GM19372 (cell line): Measurements from ENCODE around the gene HUNK.
"Not testable (repeated sequence)": the region's sequence is repeated elsewhere in the genome, so short reads cannot be mapped to it uniquely, and the experiment has no call there.

Experiments
- ATAC-seq: cut with Tn5 transposase; IDR thresholded peaks from one replicate; pipeline ENCODE4 v1.9.1; 2021; ENCODE audit warnings: mild to moderate bottlenecking, low read depth, moderate library complexity; ENCODE audit not compliant: unreplicated experiment

Gene HUNK

DNA sequence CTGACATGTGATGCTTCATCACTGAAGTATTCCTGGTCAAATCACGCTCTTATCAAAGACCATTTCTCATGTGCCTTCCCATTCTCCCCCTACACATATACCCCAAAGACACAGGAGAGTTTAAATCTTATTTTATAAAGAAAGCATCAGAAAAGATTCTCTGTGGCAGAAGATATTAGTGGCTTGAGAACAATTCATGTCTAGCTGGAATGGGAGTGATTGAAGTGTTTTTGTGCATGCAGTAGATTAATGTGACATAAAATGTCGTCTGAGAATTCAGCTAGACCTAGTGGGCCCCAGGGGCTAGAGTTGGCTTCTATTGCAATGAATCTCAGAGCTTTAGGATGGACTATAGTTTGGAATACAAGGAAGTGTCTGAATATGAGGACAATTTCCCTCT is 163.9 kb downstream of the HUNK start:
- ATAC-seq = no peak

DNA sequence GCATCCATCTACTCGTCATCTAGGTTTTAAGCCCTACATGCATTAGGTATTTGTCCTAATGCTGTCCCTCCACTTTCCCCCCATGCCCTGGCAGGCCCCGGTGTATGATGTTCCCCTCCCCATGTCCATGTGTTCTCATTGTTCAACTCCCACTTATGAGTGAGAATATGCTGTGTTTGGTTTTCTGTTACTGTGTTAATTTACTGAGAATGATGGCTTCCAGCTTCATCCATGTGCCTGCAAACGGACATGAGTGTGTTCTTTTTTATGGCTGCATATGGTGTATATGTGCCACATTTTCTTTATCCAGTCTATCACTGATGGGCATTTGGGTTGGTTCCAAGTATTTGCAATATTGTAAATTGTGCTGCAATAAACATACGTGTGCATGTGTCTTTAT is 165.9 kb downstream of the HUNK start:
- not testable (repeated sequence) for ATAC-seq

DNA sequence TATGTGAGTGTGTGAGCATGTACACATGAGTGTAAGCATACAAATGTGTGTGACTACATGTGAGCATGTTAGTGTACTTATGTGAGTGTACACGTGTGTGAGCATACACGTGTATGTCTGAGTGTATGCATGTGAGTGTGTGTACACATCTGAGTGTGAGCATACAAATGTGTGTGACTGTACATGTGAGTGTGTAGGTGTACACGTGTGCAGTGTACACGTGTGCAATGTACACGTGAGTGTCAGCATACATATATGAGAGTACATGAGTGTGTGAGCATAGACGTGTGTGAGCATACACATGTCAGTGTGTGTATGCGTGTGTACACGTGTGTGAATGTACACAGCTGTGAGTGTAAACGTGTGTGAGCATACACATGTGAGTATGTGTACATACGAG is 170.6 kb downstream of the HUNK start:
- no peak for ATAC-seq

DNA sequence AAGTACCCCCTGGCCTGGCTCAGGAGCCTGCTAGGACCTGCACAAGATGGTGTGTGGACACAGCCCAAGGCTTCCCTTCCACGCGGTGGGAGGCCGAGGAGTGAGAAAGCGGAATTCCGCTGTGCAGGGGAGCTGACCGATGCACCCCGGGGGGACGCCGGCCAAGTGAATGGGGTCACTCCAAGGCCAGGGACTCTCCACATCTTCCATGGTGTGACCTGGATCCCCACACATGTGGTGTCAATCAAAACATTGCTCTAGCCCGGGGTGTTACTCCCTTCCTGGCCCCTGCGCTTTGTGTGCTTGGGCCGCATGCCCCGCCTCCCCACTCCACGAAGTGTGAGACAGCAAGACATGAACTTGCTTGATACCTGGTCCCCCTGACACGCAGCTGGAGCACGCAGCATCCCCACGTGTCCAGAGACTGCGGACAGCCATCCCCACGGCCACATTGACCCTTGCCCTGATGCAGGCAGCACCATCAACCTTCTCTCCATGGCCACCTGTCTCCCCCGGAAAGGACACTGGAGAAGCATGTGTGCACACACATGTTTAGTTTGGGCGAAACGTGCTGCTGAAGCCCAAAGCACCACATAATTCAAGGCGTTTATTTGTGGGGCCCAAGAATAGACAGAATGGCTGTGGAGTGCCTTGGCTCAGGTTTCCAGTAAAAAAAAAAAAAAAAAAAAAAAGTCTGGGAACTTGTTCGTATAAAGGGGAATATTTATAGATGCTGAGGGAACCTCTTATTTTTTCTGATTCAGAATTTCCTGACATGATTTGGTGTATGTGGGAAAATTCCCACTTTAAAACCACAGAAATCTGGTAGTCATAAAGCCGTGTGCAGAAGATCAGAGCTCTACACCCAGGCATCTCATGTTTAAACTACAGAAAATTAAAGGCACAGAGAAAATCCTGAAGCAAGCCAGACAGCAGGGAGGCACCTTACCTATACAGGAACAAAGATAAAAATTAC is 171.7 kb downstream of the HUNK start:
- ATAC-seq = no peak

DNA sequence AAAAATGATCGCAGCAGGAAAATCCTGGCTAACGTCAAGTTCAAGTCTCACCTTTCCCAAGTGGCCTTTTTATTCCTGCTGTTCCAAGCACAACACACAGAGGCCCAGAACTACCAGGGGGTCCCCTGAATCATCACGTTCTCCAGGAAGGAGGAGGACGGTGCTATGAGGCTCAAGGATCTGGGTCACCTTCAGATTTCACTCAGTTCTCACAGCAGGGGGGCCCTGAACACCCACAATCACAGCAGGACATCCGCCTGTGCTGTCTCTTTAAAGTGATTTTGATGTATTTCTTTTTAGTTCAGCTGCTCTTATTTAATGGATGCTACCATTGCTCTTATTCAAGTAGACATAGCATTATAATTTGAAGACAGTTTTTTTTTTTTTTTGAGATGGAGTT is 173.4 kb downstream of the HUNK start:
- no peak for ATAC-seq

DNA sequence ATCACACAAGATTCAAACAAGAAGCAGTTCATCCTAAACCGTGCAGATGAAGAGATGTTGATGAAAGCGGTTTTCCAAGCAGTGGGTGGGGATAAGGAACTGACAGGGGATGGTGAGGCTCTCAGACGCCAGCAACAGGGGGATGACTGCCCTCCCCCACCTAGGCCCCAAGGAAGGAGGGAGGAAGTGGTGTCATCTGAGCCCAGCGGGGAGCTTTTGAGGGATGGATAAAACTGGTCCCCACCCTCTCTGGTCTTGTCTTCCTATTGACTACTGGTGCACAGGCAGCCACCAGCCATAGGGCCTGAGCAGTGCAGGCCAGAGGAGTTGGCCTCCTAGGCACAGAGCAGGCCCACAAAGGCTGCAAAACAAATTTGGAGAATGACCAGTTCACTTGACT is 175.5 kb downstream of the HUNK start:
- no peak for ATAC-seq
